Measurements from ENCODE around the gene RYR3.

GRCh38 chr15:33848011-33848410 lies 537.2 kb downstream of the RYR3 start:
- no peak for TF ChIP-seq CTCF (IDR thresholded peaks at IDR 0.05)
- TF ChIP-seq POLR2A (IDR thresholded peaks at IDR 0.05) = no peak
